Mesenchymal stem cell (in vitro differentiated cells and primary cell): ENCODE results near the gene CHKB.

ENCODE experiments used
- DNase-seq: peaks from one replicate; pipeline ENCODE4 v3.0.0-alpha.2; 2013
- H2AFZ ChIP-seq: one replicate; pipeline ENCODE4 v1.6.1; 2013; ENCODE audit warnings: low read depth, mild to moderate bottlenecking, control low read depth, inconsistent platforms, low read length, moderate library complexity
- H2AK5ac ChIP-seq: 2 replicates; pipeline ENCODE4 v1.6.1; 2013; ENCODE audit warnings: low read length, moderate library complexity, mild to moderate bottlenecking, inconsistent platforms; ENCODE audit not compliant: severe bottlenecking
- H2BK120ac ChIP-seq: one replicate; pipeline ENCODE4 v1.6.1; 2013; ENCODE audit warnings: low read depth, mild to moderate bottlenecking, inconsistent platforms, low read length, moderate library complexity
- H2BK12ac ChIP-seq, 2 experiments: one replicate each; pipeline ENCODE4 v1.6.1; 2013; ENCODE audit warnings: inconsistent platforms in 2 of 2, low read length in 2 of 2, mild to moderate bottlenecking in 2 of 2, moderate library complexity in 2 of 2, control low read depth in 1 of 2
- H2BK15ac ChIP-seq: one replicate; pipeline ENCODE4 v1.6.1; 2013; ENCODE audit warnings: mild to moderate bottlenecking, low read depth, inconsistent platforms; ENCODE audit not compliant: poor library complexity, severe bottlenecking
- H2BK5ac ChIP-seq: 2 replicates; pipeline ENCODE4 v1.6.1; 2013; ENCODE audit warnings: low read depth, mild to moderate bottlenecking, low read length, control low read depth, inconsistent platforms; ENCODE audit not compliant: poor library complexity, severe bottlenecking
- H3K14ac ChIP-seq, 2 experiments: one replicate each; pipeline ENCODE4 v1.6.1; 2013; ENCODE audit warnings: inconsistent platforms in 2 of 2, low read length in 2 of 2, control low read depth in 1 of 2, mild to moderate bottlenecking in 1 of 2, moderate library complexity in 1 of 2
- H3K18ac ChIP-seq, 2 experiments: one replicate each; pipeline ENCODE4 v1.6.1; 2013; ENCODE audit warnings: inconsistent platforms in 2 of 2, low read length in 2 of 2, control low read depth in 1 of 2, low read depth in 1 of 2, mild to moderate bottlenecking in 1 of 2
- H3K23ac ChIP-seq, 2 experiments: one replicate each; pipeline ENCODE4 v1.6.1; 2013; ENCODE audit warnings: inconsistent platforms in 2 of 2, low read length in 2 of 2, mild to moderate bottlenecking in 2 of 2, moderate library complexity in 2 of 2, control low read depth in 1 of 2
- H3K27ac ChIP-seq: 2 replicates; pipeline ENCODE4 v1.5.1; 2013; ENCODE audit warnings: mild to moderate bottlenecking, moderate library complexity, low read length, control low read depth, inconsistent platforms; ENCODE audit not compliant: poor library complexity, severe bottlenecking
- H3K27me3 ChIP-seq, 2 experiments: 2 replicates each; pipeline versions ENCODE4 v1.6.1 to v1.7.0; 2013; ENCODE audit warnings: low read length in 2 of 2, mild to moderate bottlenecking in 2 of 2, moderate library complexity in 2 of 2, control low read depth in 1 of 2, inconsistent platforms in 1 of 2; ENCODE audit not compliant: control insufficient read depth in 1 of 2, insufficient read depth in 1 of 2
- H3K36me3 ChIP-seq, 2 experiments: 2 replicates each; pipeline versions ENCODE4 v1.6.1 to v1.7.0; 2013; ENCODE audit warnings: low read length in 2 of 2, control low read depth in 1 of 2, inconsistent platforms in 1 of 2, low read depth in 1 of 2, mild to moderate bottlenecking in 1 of 2; ENCODE audit not compliant: insufficient read depth in 2 of 2, control insufficient read depth in 1 of 2
- H3K4ac ChIP-seq, 2 experiments: one replicate each; pipeline ENCODE4 v1.6.1; 2013; ENCODE audit warnings: inconsistent platforms in 2 of 2, low read length in 2 of 2, mild to moderate bottlenecking in 2 of 2, moderate library complexity in 2 of 2, control low read depth in 1 of 2, low read depth in 1 of 2
- H3K4me1 ChIP-seq: 2 replicates; pipeline ENCODE4 v1.6.1; 2013; ENCODE audit warnings: low read depth, low read length, control low read depth; ENCODE audit not compliant: control insufficient read depth, insufficient read depth
- H3K4me2 ChIP-seq: 2 replicates; pipeline ENCODE4 v1.6.1; 2013; ENCODE audit warnings: low read length, mild to moderate bottlenecking, inconsistent platforms; ENCODE audit not compliant: poor library complexity, severe bottlenecking
- H3K4me3 ChIP-seq, 2 experiments: 2 replicates each; pipeline versions ENCODE4 v1.5.1 to v1.7.0; 2013; ENCODE audit warnings: low read length in 2 of 2, mild to moderate bottlenecking in 2 of 2, control low read depth in 1 of 2, low read depth in 1 of 2; ENCODE audit not compliant: insufficient read depth in 1 of 2
- H3K79me1 ChIP-seq: replicated peaks from 2 replicates; pipeline ENCODE4 v1.6.1; 2013; ENCODE audit warnings: mild to moderate bottlenecking, control low read depth, low read length, inconsistent platforms; ENCODE audit not compliant: poor library complexity, severe bottlenecking
- H3K9ac ChIP-seq: 2 replicates; pipeline ENCODE4 v1.7.0; 2013; ENCODE audit warnings: mild to moderate bottlenecking, low read length, moderate library complexity
- H3K9me3 ChIP-seq: 2 replicates; pipeline ENCODE4 v1.7.0; 2013; ENCODE audit warnings: mild to moderate bottlenecking, low read length; ENCODE audit not compliant: control insufficient read depth
- H4K8ac ChIP-seq: one replicate; pipeline ENCODE4 v1.6.1; 2013; ENCODE audit warnings: inconsistent platforms, mild to moderate bottlenecking, low read length, moderate library complexity
- H4K91ac ChIP-seq: one replicate; pipeline ENCODE4 v1.6.1; 2013; ENCODE audit warnings: mild to moderate bottlenecking, low read length, inconsistent platforms
- WGBS: methylation state at CpG from one replicate; pipeline ENCODE4 v1.1.7; 2013; ENCODE audit warnings: mixed read lengths; 5-methylcytosine and 5-hydroxymethylcytosine counted together

Gene CHKB

GRCh38 chr22:50529416-50529896 is 53.2 kb downstream of the CHKB start:
- Histone ChIP-seq H3K27me3 (peaks cover 0 to 27% of the 10 kb centered on the region in 2 experiments), H4K8ac (peak overlapping the region; percentile 96), H3K9me3 (no peaks in the 10 kb centered on the region), H3K4me3 (peak overlapping the region; percentile 38 to 85), H2AK5ac (no peak overlapping the region), H2BK12ac (peak overlapping the region in 1 of 2 experiments; percentile 94), H3K14ac (peak overlapping the region in 1 of 2 experiments; percentile 87), H2AFZ (no peak overlapping the region), H3K4ac (peak overlapping the region; percentile 89 to 93), H3K79me1 (peaks cover 5% of the 10 kb centered on the region), H3K9ac (peak overlapping the region; percentile 93), H4K91ac (peak overlapping the region; percentile 98), H3K18ac (peak overlapping the region; percentile 86 to 88), H3K4me2 (no peak overlapping the region), H3K36me3 (peaks cover 0 to 3% of the 10 kb centered on the region in 2 experiments), H3K27ac (no peak overlapping the region), H2BK5ac (no peak overlapping the region), H2BK15ac (no peak overlapping the region), H3K4me1 (peaks cover 49% of the 10 kb centered on the region), H2BK120ac (peak overlapping the region; percentile 45), H3K23ac (peak overlapping the region in 1 of 2 experiments; percentile 98)
- DNase-seq = peak; percentile 39
- WGBS = 43% methylated on average over 40 of the region's 50 CpGs
